ENCODE results near the gene RPH3AL.
"Not testable (repeated sequence)": the region's sequence is repeated elsewhere in the genome, so short reads cannot be mapped to it uniquely, and the experiment has no call there.

RPH3AL gene

GRCh38 chr17:238964-239259, 113.7 kb downstream of the RPH3AL start:
- Mint-ChIP-seq H3K4me3 (no peak overlapping the region), H3K27ac (no peak overlapping the region), H3K36me3 (ENCODE audit: low read depth) (no peaks in the 10 kb centered on the region), H3K4me1 (peaks cover 10% of the 10 kb centered on the region), H3K9me3 (no peaks in the 10 kb centered on the region), H3K27me3 (ENCODE audit: low read depth) (no peaks in the 10 kb centered on the region)
- no peak for TF ChIP-seq CTCF (IDR thresholded peaks at IDR 0.05; ENCODE audit: unreplicated experiment in 3 of 3)

GRCh38 chr17:238071-238963, 114.3 kb downstream of the RPH3AL start:
- H3K4me1 Mint-ChIP-seq, result peaks cover 10% of the 10 kb centered on the region
- H3K27ac Mint-ChIP-seq, result peak overlapping the region in 2 of 3 experiments; percentile 13 to 56
- H3K27me3 Mint-ChIP-seq (ENCODE audit: low read depth), result no peaks in the 10 kb centered on the region
- no peaks in the 10 kb centered on the region for H3K9me3 Mint-ChIP-seq
- TF ChIP-seq CTCF (IDR thresholded peaks at IDR 0.05; ENCODE audit: unreplicated experiment in 3 of 3), result no peak
- H3K36me3 Mint-ChIP-seq (ENCODE audit: low read depth), result no peaks in the 10 kb centered on the region
- no peak overlapping the region for H3K4me3 Mint-ChIP-seq

GRCh38 chr17:237406-237955, 115.1 kb downstream of the RPH3AL start:
- Mint-ChIP-seq H3K36me3 (ENCODE audit: low read depth) (no peaks in the 10 kb centered on the region), H3K27ac (no peak overlapping the region), H3K4me1 (peaks cover 18% of the 10 kb centered on the region), H3K27me3 (ENCODE audit: low read depth) (no peaks in the 10 kb centered on the region), H3K4me3 (no peak overlapping the region), H3K9me3 (no peaks in the 10 kb centered on the region)
- TF ChIP-seq CTCF (IDR thresholded peaks at IDR 0.05; ENCODE audit: unreplicated experiment in 3 of 3), result no peak

- Mint-ChIP-seq H3K27me3 (ENCODE audit: low read depth) (no peaks in the 10 kb centered on the region), H3K9me3 (no peaks in the 10 kb centered on the region), H3K4me3 (no peak overlapping the region), H3K27ac (no peak overlapping the region), H3K36me3 (ENCODE audit: low read depth) (no peaks in the 10 kb centered on the region), H3K4me1 (peaks cover 24% of the 10 kb centered on the region)
- TF ChIP-seq CTCF (IDR thresholded peaks at IDR 0.05; ENCODE audit: unreplicated experiment in 3 of 3), result no peak
These were observed 115.8 kb downstream of the RPH3AL start for GRCh38 chr17:236641-237405.

GRCh38 chr17:235831-236640, 116.6 kb downstream of the RPH3AL start:
- Mint-ChIP-seq H3K36me3 (ENCODE audit: low read depth) (no peaks in the 10 kb centered on the region), H3K9me3 (no peaks in the 10 kb centered on the region), H3K4me3 (no peak overlapping the region), H3K4me1 (peaks cover 26% of the 10 kb centered on the region), H3K27ac (no peak overlapping the region), H3K27me3 (ENCODE audit: low read depth) (no peaks in the 10 kb centered on the region)
- no peak for TF ChIP-seq CTCF (IDR thresholded peaks at IDR 0.05; ENCODE audit: unreplicated experiment in 3 of 3)

GRCh38 chr17:234994-235830, 117.4 kb downstream of the RPH3AL start:
- H3K4me1 Mint-ChIP-seq, result peaks cover 32% of the 10 kb centered on the region

GRCh38 chr17:234163-234993, 118.2 kb downstream of the RPH3AL start:
- H3K27ac Mint-ChIP-seq, result peak overlapping the region; percentile 63 to 84 (median 74)
- not testable (repeated sequence) for H3K27me3 Mint-ChIP-seq (ENCODE audit: low read depth); H3K36me3 Mint-ChIP-seq (ENCODE audit: low read depth); H3K9me3 Mint-ChIP-seq
- peak overlapping the region in 1 of 3 experiments; percentile 22 for H3K4me3 Mint-ChIP-seq
- peaks cover 36% of the 10 kb centered on the region for H3K4me1 Mint-ChIP-seq

More at GRCh38 chr17:234994-235830, 117.4 kb downstream of the RPH3AL start:
- not testable (repeated sequence) for H3K27me3 Mint-ChIP-seq (ENCODE audit: low read depth); H3K36me3 Mint-ChIP-seq (ENCODE audit: low read depth); H3K9me3 Mint-ChIP-seq
- Mint-ChIP-seq H3K4me3 (peak overlapping the region in 1 of 3 experiments; percentile 22), H3K27ac (peak overlapping the region; percentile 63 to 84 (median 74))
